ENCODE measurements around the gene ANXA2R.
"Not testable (repeated sequence)": the region's sequence is repeated elsewhere in the genome, so short reads cannot be mapped to it uniquely, and the experiment has no call there.

ANXA2R gene

GRCh38 chr5:43065387-43065947 lies 25.3 kb upstream of the ANXA2R start:
- no peak for TF ChIP-seq CTCF (IDR thresholded peaks at IDR 0.05; ENCODE audit: low read depth, low read length, missing control alignments)
- peak overlapping the region; percentile 80 for H3K4me3 ChIP-seq (replicated peaks; ENCODE audit: low read depth, low read length)
- DNase-seq (ENCODE audit: extremely low read depth, low read depth): no peak

GRCh38 chr5:43063721-43064171 lies 23.6 kb upstream of the ANXA2R start:
- no peak for DNase-seq (ENCODE audit: extremely low read depth, low read depth)
- TF ChIP-seq CTCF (IDR thresholded peaks at IDR 0.05; ENCODE audit: low read depth, low read length, missing control alignments): no peak
- peak overlapping the region; percentile 80; the same call in 1 of the 2 replicates for H3K4me3 ChIP-seq (replicated peaks; ENCODE audit: low read depth, low read length)

- no peak for DNase-seq (ENCODE audit: extremely low read depth, low read depth)
- H3K4me3 ChIP-seq (replicated peaks; ENCODE audit: low read depth, low read length): no peak overlapping the region
- no peak for TF ChIP-seq CTCF (IDR thresholded peaks at IDR 0.05; ENCODE audit: low read depth, low read length, missing control alignments)
These were observed 21.4 kb upstream of the ANXA2R start for GRCh38 chr5:43061352-43062075.

- H3K4me3 ChIP-seq (replicated peaks; ENCODE audit: low read depth, low read length); DNase-seq (ENCODE audit: extremely low read depth, low read depth): not testable (repeated sequence)
These were observed 19.9 kb upstream of the ANXA2R start for GRCh38 chr5:43060020-43060419.

- DNase-seq (ENCODE audit: extremely low read depth, low read depth): not testable (repeated sequence)
These were observed 15.0 kb upstream of the ANXA2R start for GRCh38 chr5:43055098-43055497.

GRCh38 chr5:43051684-43052083 lies 11.6 kb upstream of the ANXA2R start:
- no peak for DNase-seq (ENCODE audit: extremely low read depth, low read depth)

More at GRCh38 chr5:43055098-43055497, 15.0 kb upstream of the ANXA2R start:
- H3K4me3 ChIP-seq (replicated peaks; ENCODE audit: low read depth, low read length): not testable (repeated sequence)

GRCh38 chr5:43050384-43050783 lies 10.3 kb upstream of the ANXA2R start:
- no peak for TF ChIP-seq CTCF (IDR thresholded peaks at IDR 0.05; ENCODE audit: low read depth, low read length, missing control alignments)
- no peak for DNase-seq (ENCODE audit: extremely low read depth, low read depth)
- H3K4me3 ChIP-seq (replicated peaks; ENCODE audit: low read depth, low read length): no peak overlapping the region

More at GRCh38 chr5:43051684-43052083, 11.6 kb upstream of the ANXA2R start:
- TF ChIP-seq CTCF (IDR thresholded peaks at IDR 0.05; ENCODE audit: low read depth, low read length, missing control alignments): no peak
- H3K4me3 ChIP-seq (replicated peaks; ENCODE audit: low read depth, low read length): no peak overlapping the region

- TF ChIP-seq CTCF (IDR thresholded peaks at IDR 0.05; ENCODE audit: low read depth, low read length, missing control alignments): no peak
- no peak for DNase-seq (ENCODE audit: extremely low read depth, low read depth)
- no peak overlapping the region for H3K4me3 ChIP-seq (replicated peaks; ENCODE audit: low read depth, low read length)
These were observed 9.1 kb upstream of the ANXA2R start for GRCh38 chr5:43049236-43049635.
